HG03457 (cell line): Measurements from ENCODE around the gene RBP2.
"Not testable (repeated sequence)": the region's sequence is repeated elsewhere in the genome, so short reads cannot be mapped to it uniquely, and the experiment has no call there.

Experiments
- ATAC-seq: cut with Tn5 transposase; IDR thresholded peaks from one replicate; pipeline ENCODE4 v1.9.1; 2021; ENCODE audit warnings: moderate number of reproducible peaks; ENCODE audit not compliant: unreplicated experiment

Gene RBP2

GRCh38 chr3:139444446-139444845, 31.9 kb downstream of the RBP2 start:
- ATAC-seq = no peak

DNA sequence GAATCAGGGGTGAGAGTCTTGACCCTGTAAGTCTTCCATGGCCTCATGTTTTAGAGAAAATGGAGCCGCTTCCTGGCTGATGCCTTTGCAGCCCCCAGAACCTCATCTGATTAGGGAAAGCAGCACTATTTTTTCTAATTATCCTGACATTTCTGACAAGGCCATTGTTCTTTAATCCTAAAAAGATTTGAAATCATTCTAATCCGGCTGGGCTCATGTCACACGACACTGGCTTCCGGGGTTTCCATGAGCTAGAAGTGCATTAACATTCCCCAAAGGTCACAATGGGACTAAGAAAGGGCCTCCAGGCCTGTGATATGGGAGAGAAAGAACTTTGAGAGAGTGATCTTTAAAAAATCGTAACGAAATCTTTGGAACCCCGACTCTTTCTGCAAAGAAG, 33.1 kb downstream of the RBP2 start:
- ATAC-seq = no peak

DNA sequence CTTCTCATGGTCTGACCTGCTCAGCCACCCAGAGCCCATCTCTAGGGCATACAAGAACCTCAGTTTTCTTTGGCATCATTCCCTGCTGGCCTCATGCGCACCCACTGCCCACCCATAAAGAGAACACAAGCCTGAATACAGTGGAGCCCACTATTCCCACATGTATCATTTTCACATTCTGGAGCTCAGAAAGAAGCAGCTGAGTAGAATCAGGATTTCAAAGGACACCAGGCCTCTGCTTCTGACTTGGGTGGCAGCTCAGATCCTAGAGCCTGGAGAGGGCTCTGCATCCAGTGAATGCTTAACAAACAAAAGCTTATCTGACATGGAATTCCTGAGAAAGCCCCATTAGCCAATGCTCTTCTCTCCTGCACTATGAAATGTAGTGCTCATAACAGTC, 34.7 kb downstream of the RBP2 start:
- ATAC-seq = no peak

DNA sequence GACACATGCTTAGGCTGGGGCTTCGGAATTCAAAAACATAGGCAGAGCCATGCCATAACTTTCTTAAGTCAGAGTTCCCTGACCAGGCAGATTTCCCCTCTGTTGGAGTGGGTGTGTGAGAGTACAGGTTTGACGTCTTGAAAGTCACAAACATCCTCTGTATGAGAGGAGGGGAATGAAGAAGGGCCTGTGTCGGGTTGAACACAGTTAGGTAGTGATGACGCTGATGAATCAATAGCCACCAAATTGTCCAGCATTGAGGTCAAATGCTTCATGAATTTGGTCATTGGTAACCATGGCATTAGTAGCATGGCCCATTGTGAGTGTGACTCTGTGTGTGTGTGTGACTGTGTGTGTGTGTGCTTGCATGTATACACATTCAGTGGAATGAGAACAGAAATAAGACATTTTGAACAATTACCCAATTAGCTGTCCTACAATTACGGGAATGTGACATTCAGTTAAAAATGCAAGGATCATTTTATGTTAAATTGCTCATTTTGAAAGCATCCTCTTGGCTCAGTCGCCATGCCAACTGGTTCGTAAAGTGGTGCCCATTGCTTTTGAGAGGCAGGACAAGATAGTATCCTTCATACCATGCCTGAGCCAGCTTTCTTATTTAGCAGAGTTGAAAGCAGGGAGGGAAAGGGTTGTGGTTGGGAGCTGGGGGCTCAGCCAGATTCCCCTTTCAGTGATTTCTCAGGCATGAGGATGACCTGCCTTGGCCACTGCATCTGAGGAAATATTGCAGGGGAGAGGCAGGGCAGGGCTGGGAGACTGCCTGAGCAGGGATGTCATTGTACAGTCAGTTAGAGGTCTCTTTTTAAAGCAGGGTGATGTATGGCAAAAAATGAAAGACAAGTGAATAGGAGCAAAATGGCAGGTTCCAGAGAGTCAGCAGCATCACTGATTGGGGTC, 35.4 kb downstream of the RBP2 start:
- ATAC-seq = no peak

- ATAC-seq = no peak
Observed at GRCh38 chr3:139439278-139439677, 37.0 kb downstream of the RBP2 start.

- ATAC-seq = no peak
Observed at GRCh38 chr3:139434764-139435307, 41.5 kb downstream of the RBP2 start.

- no peak for ATAC-seq
Observed at GRCh38 chr3:139434228-139434627, 42.1 kb downstream of the RBP2 start.

DNA sequence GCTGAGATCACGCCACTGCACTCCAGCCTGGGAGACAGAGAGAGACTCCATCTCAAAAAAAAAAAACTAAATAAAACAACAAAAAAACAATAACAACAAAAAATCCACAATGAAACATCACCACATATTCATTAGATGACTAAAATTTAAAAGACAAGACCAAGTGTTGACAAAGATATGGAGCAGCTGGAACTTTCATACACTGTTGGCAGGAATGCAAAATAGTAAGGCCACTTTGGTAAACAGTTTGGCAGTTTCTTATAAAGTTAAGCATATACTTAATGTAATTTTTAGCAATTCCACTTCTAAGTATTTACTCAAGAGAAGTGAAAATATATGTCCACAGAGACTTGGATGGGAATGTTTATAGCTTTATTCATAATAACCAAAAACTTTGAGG, 43.2 kb downstream of the RBP2 start:
- no peak for ATAC-seq

GRCh38 chr3:139430493-139430892, 45.8 kb downstream of the RBP2 start:
- no peak for ATAC-seq

GRCh38 chr3:139427283-139428060, 48.8 kb downstream of the RBP2 start:
- no peak for ATAC-seq

GRCh38 chr3:139425745-139426400, 50.4 kb downstream of the RBP2 start:
- ATAC-seq = no peak

DNA sequence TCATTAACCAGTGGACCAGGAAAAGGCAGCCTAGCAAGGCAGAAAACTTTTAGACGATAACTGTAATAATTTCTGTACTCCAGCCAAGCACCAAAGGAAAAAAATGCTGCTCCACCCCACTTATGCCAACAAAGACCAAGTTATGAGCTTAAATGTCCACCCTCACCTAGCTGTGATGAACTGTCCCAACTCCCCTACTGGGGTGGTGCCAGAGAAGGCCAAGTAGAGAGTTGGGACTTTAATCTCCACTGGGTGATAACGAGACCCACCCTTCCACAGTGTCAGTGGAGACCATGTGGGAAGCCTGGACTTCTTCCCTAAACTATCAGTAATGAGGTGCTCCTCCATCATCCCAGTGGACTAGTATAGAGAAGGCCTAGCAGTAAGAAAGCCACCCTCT, 53.1 kb downstream of the RBP2 start:
- no peak for ATAC-seq

DNA sequence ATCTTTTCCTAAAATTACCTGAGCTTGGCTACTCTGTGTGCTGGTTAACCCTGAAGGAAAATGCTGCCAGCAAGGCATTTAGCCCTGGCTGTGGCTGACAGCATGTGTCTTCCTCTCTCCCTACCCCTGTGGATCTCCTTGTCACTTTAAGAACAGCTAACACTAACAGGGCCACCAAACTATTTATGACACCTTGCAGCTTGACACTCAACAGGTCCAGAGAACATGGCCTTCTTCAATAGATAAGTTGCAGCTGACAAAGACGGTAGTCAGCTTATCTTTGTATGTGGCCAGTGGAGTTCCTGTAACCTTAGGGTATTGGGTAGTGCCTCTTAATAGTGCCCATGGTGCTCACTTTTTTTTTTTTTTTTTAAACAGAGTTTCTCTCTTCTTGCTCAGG, 54.9 kb downstream of the RBP2 start:
- no peak for ATAC-seq

- ATAC-seq = no peak
Observed at GRCh38 chr3:139421040-139421439, 55.3 kb downstream of the RBP2 start.

GRCh38 chr3:139418144-139418543, 58.2 kb downstream of the RBP2 start:
- no peak for ATAC-seq

GRCh38 chr3:139416275-139416674, 60.0 kb downstream of the RBP2 start:
- ATAC-seq = no peak

- no peak for ATAC-seq
Observed at GRCh38 chr3:139414608-139415224, 61.6 kb downstream of the RBP2 start.

GRCh38 chr3:139412891-139413290, 63.4 kb downstream of the RBP2 start:
- not testable (repeated sequence) for ATAC-seq
